ENCODE measurements around the gene MARCHF10. TPM values are rescaled to one million over a fixed set of nuclear protein-coding genes. Genes with fewer than 3 reads are reported as not detected.

Gene MARCHF10
- total RNA-seq, 1 experiment from 2014 or later, result 0.39 TPM

DNA sequence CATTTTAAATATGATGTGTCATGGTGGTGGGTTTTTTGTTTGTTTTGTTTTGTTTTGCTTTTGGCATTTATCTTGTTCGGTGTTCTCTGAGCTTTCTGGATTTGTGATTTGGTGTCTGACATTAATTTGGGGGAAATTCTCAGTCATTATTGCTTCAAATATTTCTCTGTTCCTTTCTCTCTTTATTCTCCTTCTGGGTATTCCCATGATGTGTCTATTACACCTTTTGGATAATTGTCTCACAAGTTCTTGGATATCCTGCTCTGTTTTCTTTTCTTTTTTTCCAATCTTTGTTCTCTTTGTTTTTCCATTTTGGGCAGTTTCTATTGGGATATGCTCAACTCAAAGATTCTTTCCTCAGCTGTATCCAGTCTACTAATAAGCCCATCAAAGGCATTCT lies 88.5 kb downstream of the MARCHF10 start:
- TF ChIP-seq SIN3A (IDR thresholded peaks at IDR 0.05; ENCODE audit: borderline replicate concordance, insufficient read depth, low read depth, low read length), result no peak
- TF ChIP-seq, protein P1, sequence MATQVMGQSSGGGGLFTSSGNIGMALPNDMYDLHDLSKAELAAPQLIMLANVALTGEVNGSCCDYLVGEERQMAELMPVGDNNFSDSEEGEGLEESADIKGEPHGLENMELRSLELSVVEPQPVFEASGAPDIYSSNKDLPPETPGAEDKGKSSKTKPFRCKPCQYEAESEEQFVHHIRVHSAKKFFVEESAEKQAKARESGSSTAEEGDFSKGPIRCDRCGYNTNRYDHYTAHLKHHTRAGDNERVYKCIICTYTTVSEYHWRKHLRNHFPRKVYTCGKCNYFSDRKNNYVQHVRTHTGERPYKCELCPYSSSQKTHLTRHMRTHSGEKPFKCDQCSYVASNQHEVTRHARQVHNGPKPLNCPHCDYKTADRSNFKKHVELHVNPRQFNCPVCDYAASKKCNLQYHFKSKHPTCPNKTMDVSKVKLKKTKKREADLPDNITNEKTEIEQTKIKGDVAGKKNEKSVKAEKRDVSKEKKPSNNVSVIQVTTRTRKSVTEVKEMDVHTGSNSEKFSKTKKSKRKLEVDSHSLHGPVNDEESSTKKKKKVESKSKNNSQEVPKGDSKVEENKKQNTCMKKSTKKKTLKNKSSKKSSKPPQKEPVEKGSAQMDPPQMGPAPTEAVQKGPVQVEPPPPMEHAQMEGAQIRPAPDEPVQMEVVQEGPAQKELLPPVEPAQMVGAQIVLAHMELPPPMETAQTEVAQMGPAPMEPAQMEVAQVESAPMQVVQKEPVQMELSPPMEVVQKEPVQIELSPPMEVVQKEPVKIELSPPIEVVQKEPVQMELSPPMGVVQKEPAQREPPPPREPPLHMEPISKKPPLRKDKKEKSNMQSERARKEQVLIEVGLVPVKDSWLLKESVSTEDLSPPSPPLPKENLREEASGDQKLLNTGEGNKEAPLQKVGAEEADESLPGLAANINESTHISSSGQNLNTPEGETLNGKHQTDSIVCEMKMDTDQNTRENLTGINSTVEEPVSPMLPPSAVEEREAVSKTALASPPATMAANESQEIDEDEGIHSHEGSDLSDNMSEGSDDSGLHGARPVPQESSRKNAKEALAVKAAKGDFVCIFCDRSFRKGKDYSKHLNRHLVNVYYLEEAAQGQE (IDR thresholded peaks at IDR 0.05; ENCODE audit: insufficient read depth in 1 of 2, low read depth in 2 of 2, low read length in 1 of 2), result no peak
- no peak for TF ChIP-seq CTCF (IDR thresholded peaks at IDR 0.05)
- no peak for TF ChIP-seq TCF7L2 (IDR thresholded peaks at IDR 0.05; ENCODE audit: low read depth, low read length)
- TF ChIP-seq POLR2AphosphoS5 (IDR thresholded peaks at IDR 0.05; ENCODE audit: low read depth, low read length), result no peak
- CTCF ChIA-PET, result no interaction called here
- Histone ChIP-seq H3K27ac (ENCODE audit: low read length) (no peak overlapping the region; the same call in 1 of the 2 replicates), H3K4me1 (ENCODE audit: control insufficient read depth, insufficient read depth, low read length) (no peaks in the 10 kb centered on the region; the same call in 1 of the 2 replicates), H3K4me3 (ENCODE audit: low read depth in 2 of 2, low read length in 2 of 2) (no peak overlapping the region), H3K9me3 (ENCODE audit: control insufficient read depth, insufficient read depth, low read depth, low read length) (no peaks in the 10 kb centered on the region), H3K36me3 (ENCODE audit: control insufficient read depth, insufficient read depth, low read length) (no peaks in the 10 kb centered on the region), H3K27me3 (ENCODE audit: control insufficient read depth, insufficient read depth, low read length) (no peaks in the 10 kb centered on the region)
- POLR2A ChIA-PET, result no interaction called here
- intact Hi-C loops (cut with micrococcal nuclease; ENCODE audit: unreplicated experiment), result no loop called here
- no peak for DNase-seq (ENCODE audit: low read depth, low spot score)
- no peak for ATAC-seq
- in situ Hi-C loops (cut with HindIII; ENCODE audit: low pct_unique_long_range_greater_than_20kb, low sequenced_read_pairs), result no loop called here
- BruUV-seq (replicated peaks), result no TSS peak

GRCh38 chr17:62718429-62718828 lies 89.7 kb downstream of the MARCHF10 start:
- no peaks in the 10 kb centered on the region for H3K36me3 ChIP-seq (ENCODE audit: control insufficient read depth, insufficient read depth, low read length)
- H3K27ac ChIP-seq (ENCODE audit: low read length), result peak overlapping the region; percentile 45; the same call in 1 of the 2 replicates
- ATAC-seq (peak; percentile 54; the same call in 1 of the 2 replicates), DNase-seq (ENCODE audit: low read depth, low spot score) (no peak)
- no peaks in the 10 kb centered on the region; the same call in 1 of the 2 replicates for H3K4me1 ChIP-seq (ENCODE audit: control insufficient read depth, insufficient read depth, low read length)
- H3K4me3 ChIP-seq (ENCODE audit: low read depth in 2 of 2, low read length in 2 of 2), result no peak overlapping the region
- TF ChIP-seq TCF7L2 (IDR thresholded peaks at IDR 0.05; ENCODE audit: low read depth, low read length) (no peak), SIN3A (IDR thresholded peaks at IDR 0.05; ENCODE audit: borderline replicate concordance, insufficient read depth, low read depth, low read length) (no peak), POLR2AphosphoS5 (IDR thresholded peaks at IDR 0.05; ENCODE audit: low read depth, low read length) (no peak), CTCF (IDR thresholded peaks at IDR 0.05) (no peak)
- TF ChIP-seq, protein P1 (IDR thresholded peaks at IDR 0.05; ENCODE audit: insufficient read depth in 1 of 2, low read depth in 2 of 2, low read length in 1 of 2), result no peak
- in situ Hi-C loops (cut with HindIII; ENCODE audit: low pct_unique_long_range_greater_than_20kb, low sequenced_read_pairs) (no loop called here), intact Hi-C loops (cut with micrococcal nuclease; ENCODE audit: unreplicated experiment) (no loop called here)
- no TSS peak for BruUV-seq (replicated peaks)
- H3K27me3 ChIP-seq (ENCODE audit: control insufficient read depth, insufficient read depth, low read length), result no peaks in the 10 kb centered on the region
- POLR2A ChIA-PET, result no interaction called here
- H3K9me3 ChIP-seq (ENCODE audit: control insufficient read depth, insufficient read depth, low read depth, low read length), result no peaks in the 10 kb centered on the region
- CTCF ChIA-PET, result no interaction called here

Measured in Panc1 (cell line).